ENCODE measurements around the gene TNRC6B. TPM values are rescaled to one million over a fixed set of nuclear protein-coding genes. Genes with fewer than 3 reads are reported as not detected.

The TNRC6B gene
- total RNA-seq, 1 experiment from 2014 or later, result 58.1 TPM

GRCh38 chr22:40204321-40205116 is 26.8 kb downstream of the TNRC6B start:
- H3K56ac ChIP-seq (ENCODE audit: insufficient read length, low read depth, low read length), result no peak overlapping the region
- H3K27me3 Mint-ChIP-seq (ENCODE audit: low read depth), result no peaks in the 10 kb centered on the region
- H4K20me1 ChIP-seq (ENCODE audit: control insufficient read depth, insufficient read depth, insufficient read length), result no peaks in the 10 kb centered on the region
- no peaks in the 10 kb centered on the region for H3K23me2 ChIP-seq (ENCODE audit: insufficient read length, low read depth, low read length, poor library complexity, severe bottlenecking)
- H3K4me1 ChIP-seq (ENCODE audit: insufficient read depth, low read length), result peaks cover 14% of the 10 kb centered on the region; the same call in 1 of the 2 replicates
- no peak for DNase-seq
- H4K5ac ChIP-seq (ENCODE audit: insufficient read length, low read depth, low read length), result no peak overlapping the region
- no peak overlapping the region for H3K4ac ChIP-seq (ENCODE audit: low read depth, low read length)
- no peak overlapping the region for H3K4me2 ChIP-seq (ENCODE audit: insufficient read depth, insufficient read length, low read length)
- no peak overlapping the region for H2AFZ ChIP-seq (ENCODE audit: low read length)
- no peak overlapping the region for H3K23ac ChIP-seq (ENCODE audit: insufficient read length, low read depth, low read length)
- H3K9me3 Mint-ChIP-seq, result no peaks in the 10 kb centered on the region; a peak in 2 of 5 replicates
- H4K8ac ChIP-seq (replicated peaks; ENCODE audit: insufficient read length, low read depth, low read length), result no peak overlapping the region
- H3K79me2 ChIP-seq (ENCODE audit: insufficient read depth, low read length), result peaks cover 33% of the 10 kb centered on the region; the same call in 1 of the 2 replicates
- H3K4me1 Mint-ChIP-seq, result peaks cover 62 to 76% of the 10 kb centered on the region in 2 experiments
- WGBS (ENCODE audit: extremely low coverage, insufficient read length, low lambda C conversion rate), result no CpG with 5 or more reads among the region's 5 CpGs
- no peak overlapping the region for H4K91ac ChIP-seq (ENCODE audit: insufficient read length, low read depth, low read length)
- no peak overlapping the region for H3K4me3 Mint-ChIP-seq
- no peak overlapping the region for H3K9ac ChIP-seq (ENCODE audit: extremely low read depth, insufficient read length, low read length)
- H3K27me3 ChIP-seq (ENCODE audit: insufficient read depth, low read length), result no peaks in the 10 kb centered on the region
- H3K79me1 ChIP-seq (ENCODE audit: insufficient read depth, low read depth, low read length, poor library complexity, severe bottlenecking), result peaks cover 4% of the 10 kb centered on the region
- H2BK12ac ChIP-seq (ENCODE audit: insufficient read length, low read depth, low read length), result no peak overlapping the region
- H3K36me3 Mint-ChIP-seq (ENCODE audit: insufficient read depth in 1 of 3, low read depth in 3 of 3), result peaks cover 0 to 9% (median 4%) of the 10 kb centered on the region in 3 experiments; a peak in 3 of 7 replicates
- no peak overlapping the region for H2BK20ac ChIP-seq (ENCODE audit: low read depth, low read length, poor library complexity, severe bottlenecking)
- no peak overlapping the region for H2BK5ac ChIP-seq (ENCODE audit: insufficient read length, low read length)
- no peak overlapping the region for H3T11ph ChIP-seq (ENCODE audit: low read length)
- H2BK15ac ChIP-seq (ENCODE audit: low read depth, low read length), result no peak overlapping the region
- no peak overlapping the region for H3K27ac ChIP-seq (ENCODE audit: insufficient read length, low read depth, low read length)
- no peak overlapping the region for H3K18ac ChIP-seq (ENCODE audit: insufficient read length, low read depth, low read length)
- no peak for TF ChIP-seq CTCF (conservative IDR thresholded peaks at IDR 0.05)
- no peak overlapping the region for H2AK5ac ChIP-seq (ENCODE audit: insufficient read length, low read length)
- no peaks in the 10 kb centered on the region for H3K9me3 ChIP-seq (ENCODE audit: control insufficient read depth, low read depth, low read length)
- H3K14ac ChIP-seq (ENCODE audit: insufficient read depth, low read length), result no peak overlapping the region
- H2BK120ac ChIP-seq (ENCODE audit: low read depth, low read length, poor library complexity, severe bottlenecking), result no peak overlapping the region
- peak overlapping the region; percentile 17 to 45 (median 27); a peak in 3 of 7 replicates for H3K27ac Mint-ChIP-seq

All from H9 (cell line).